ENCODE measurements around the gene MATN1.

- no peak for TF ChIP-seq CTCF (IDR thresholded peaks at IDR 0.05)
- no peak for TF ChIP-seq POLR2AphosphoS5 (IDR thresholded peaks at IDR 0.05)
- TF ChIP-seq EP300 (IDR thresholded peaks at IDR 0.05), result no peak
- TF ChIP-seq POLR2A (IDR thresholded peaks at IDR 0.05), result no peak
Observed at GRCh38 chr1:30681782-30682181, 41.6 kb downstream of the MATN1 start.

All from suprapubic skin (tissue), 4 donors.